PFSK-1 (cell line): ENCODE data around the gene PACS2.

Source experiments
- FOXP2 ChIP-seq: optimal IDR thresholded peaks from 2 replicates; pipeline ENCODE3; 2011; ENCODE audit warnings: borderline replicate concordance, control low read depth, inconsistent platforms; ENCODE audit not compliant: insufficient read depth; ENCODE audit errors: extremely low read length, extremely low read depth
- POLR2AphosphoS5 ChIP-seq: IDR thresholded peaks from 2 replicates; pipeline ENCODE4 v1.6.1; 2012; ENCODE audit warnings: low read depth, mild to moderate bottlenecking, control low read depth, low read length, moderate library complexity
- SIN3A ChIP-seq: IDR thresholded peaks from 2 replicates; pipeline ENCODE4 v1.6.1; 2012; ENCODE audit warnings: mild to moderate bottlenecking, low read length, moderate library complexity, borderline replicate concordance; ENCODE audit not compliant: insufficient read depth
- TAF1 ChIP-seq: IDR thresholded peaks from 2 replicates; pipeline ENCODE4 v1.6.1; 2012; ENCODE audit warnings: low read length, control low read depth, borderline replicate concordance; ENCODE audit not compliant: insufficient read depth
- TF ChIP-seq, protein P1 (sequence below), 2 experiments: IDR thresholded peaks; 2 replicates each; pipeline versions ENCODE4 v1.6.1 to v1.8.0; 2011 to 2012; ENCODE audit warnings: low read depth in 2 of 2, low read length in 2 of 2, control low read depth in 1 of 2, inconsistent platforms in 1 of 2, mild to moderate bottlenecking in 1 of 2, moderate library complexity in 1 of 2; ENCODE audit not compliant: insufficient read depth in 1 of 2

PACS2 gene

DNA sequence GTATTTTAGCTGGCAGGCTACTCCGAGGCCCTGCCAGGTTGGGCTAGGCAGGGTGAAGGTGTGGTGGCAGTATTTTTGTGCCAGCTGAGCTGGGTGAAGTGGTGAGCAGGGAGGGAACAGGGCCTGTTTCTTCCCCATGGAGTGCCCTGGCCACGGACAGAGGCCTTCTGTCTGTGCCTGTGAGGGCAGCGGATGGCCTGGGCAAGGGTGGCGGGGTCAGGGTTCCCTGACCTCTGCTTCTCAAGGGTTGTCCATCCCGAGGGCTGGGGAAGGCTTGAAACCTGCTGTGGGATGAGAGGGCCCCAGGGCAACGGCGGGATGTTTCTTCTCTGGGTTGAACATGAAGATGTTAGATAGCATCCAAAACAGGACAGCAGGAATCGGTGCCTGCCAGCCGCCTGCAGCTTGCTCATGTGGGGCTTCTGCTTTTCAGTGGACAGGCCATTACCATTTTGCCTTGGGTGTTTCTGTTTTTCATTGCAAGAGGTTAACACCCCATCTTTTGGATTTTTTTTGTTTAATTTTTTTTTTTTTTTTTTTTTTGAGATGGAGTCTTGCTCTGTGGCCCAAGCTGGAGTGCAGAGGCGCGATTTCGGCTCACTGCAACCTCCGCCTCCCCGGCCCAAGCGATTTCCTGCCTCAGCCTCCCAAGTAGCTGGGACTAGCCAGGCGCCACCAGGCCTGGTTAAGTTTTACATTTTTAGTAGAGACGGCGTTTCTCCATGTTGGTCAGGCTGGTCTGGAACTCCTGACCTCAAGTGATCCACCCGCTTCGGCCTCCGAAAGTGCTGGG lies 108.3 kb downstream of the PACS2 start:
- TF ChIP-seq POLR2AphosphoS5 (no peak), SIN3A (no peak), TAF1 (no peak), FOXP2 (no peak)
- TF ChIP-seq, protein P1, sequence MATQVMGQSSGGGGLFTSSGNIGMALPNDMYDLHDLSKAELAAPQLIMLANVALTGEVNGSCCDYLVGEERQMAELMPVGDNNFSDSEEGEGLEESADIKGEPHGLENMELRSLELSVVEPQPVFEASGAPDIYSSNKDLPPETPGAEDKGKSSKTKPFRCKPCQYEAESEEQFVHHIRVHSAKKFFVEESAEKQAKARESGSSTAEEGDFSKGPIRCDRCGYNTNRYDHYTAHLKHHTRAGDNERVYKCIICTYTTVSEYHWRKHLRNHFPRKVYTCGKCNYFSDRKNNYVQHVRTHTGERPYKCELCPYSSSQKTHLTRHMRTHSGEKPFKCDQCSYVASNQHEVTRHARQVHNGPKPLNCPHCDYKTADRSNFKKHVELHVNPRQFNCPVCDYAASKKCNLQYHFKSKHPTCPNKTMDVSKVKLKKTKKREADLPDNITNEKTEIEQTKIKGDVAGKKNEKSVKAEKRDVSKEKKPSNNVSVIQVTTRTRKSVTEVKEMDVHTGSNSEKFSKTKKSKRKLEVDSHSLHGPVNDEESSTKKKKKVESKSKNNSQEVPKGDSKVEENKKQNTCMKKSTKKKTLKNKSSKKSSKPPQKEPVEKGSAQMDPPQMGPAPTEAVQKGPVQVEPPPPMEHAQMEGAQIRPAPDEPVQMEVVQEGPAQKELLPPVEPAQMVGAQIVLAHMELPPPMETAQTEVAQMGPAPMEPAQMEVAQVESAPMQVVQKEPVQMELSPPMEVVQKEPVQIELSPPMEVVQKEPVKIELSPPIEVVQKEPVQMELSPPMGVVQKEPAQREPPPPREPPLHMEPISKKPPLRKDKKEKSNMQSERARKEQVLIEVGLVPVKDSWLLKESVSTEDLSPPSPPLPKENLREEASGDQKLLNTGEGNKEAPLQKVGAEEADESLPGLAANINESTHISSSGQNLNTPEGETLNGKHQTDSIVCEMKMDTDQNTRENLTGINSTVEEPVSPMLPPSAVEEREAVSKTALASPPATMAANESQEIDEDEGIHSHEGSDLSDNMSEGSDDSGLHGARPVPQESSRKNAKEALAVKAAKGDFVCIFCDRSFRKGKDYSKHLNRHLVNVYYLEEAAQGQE (IDR thresholded peaks at IDR 0.05; ENCODE audit: insufficient read depth in 1 of 2, low read depth in 2 of 2, low read length in 2 of 2) = no peak

DNA sequence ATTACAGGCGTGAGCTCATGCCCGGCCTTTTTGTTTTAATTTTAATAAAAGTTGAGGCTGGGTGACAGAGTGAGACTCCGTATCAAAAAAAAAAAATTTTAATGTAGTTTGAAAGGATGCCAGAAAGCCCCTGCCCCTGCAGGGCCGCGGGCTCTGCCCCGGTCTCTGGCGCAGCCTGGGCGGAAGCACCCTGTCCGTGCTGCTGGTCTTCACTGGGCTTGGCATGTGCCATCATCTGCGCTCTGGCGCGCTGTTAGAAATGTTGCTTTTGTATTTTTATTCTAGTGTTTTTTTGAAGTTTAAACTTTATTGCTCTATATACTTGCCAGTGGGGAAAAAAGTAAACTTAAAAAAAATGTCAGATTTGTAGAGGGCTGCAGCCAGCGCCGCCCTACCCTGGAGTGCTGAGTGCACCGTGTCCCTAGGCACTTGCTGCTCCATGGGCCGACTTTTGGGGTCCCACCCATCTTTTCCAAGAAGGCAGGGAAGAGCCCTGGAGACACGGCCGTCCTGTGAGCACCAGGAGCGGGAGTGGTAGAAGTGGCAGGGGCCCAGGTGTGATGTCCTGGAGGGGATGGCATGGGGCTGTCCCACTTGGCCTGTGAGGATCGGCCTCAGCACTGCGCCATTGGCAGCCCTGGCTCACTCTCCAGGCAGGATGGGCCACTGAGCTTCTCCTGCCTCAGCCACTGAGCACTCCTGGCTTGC lies 109.1 kb downstream of the PACS2 start:
- TF ChIP-seq SIN3A = no peak
- TF ChIP-seq TAF1 = no peak
- TF ChIP-seq, protein P1 (IDR thresholded peaks at IDR 0.05; ENCODE audit: insufficient read depth in 1 of 2, low read depth in 2 of 2, low read length in 2 of 2) = no peak
- no peak for TF ChIP-seq FOXP2

DNA sequence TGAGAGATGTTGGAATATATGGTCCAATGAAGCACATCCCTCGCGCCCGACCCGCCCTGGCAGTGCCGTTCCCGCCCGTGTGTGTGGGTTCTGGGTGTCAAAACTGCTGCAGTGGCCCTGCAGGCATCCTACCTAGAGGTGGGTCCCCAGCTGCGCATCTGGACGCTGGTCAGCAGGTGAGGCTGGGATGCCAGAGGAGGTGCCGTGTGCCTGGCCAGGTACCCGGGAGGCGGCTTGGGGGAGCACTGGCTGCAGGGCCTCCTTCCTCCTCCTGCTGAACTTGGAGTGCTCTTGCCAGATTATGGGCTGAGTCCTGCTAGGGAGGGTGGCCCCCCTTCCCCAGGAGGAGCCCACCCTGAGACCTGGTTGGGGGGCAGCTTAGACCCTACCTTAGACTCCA lies 110.3 kb downstream of the PACS2 start:
- TF ChIP-seq SIN3A (no peak), TAF1 (no peak), POLR2AphosphoS5 (no peak), FOXP2 (no peak)
- TF ChIP-seq, protein P1 (IDR thresholded peaks at IDR 0.05; ENCODE audit: insufficient read depth in 1 of 2, low read depth in 2 of 2, low read length in 2 of 2) = no peak

DNA sequence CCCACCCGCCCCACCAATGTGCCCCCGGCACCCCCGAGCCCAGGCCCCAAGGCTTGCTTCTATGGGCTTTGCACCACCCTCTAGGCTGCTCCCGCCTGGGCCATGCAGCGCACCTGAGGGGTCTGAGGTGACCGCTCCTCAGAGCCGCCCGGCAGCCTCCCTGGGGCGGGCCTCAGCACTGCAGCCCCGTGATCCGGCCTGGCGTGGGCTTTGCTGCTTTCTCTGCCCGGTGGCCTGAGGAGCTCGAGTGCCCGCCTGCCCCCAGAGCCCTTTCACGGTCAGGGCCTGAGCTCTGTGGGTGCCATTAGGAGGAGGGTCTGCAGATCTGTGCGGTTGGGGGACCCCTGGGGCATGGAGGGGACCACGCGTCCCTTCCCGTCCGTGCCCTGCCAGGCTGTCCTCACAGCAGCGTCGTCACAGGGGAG lies 111.3 kb downstream of the PACS2 start:
- TF ChIP-seq FOXP2 (no peak), POLR2AphosphoS5 (no peak), TAF1 (no peak), SIN3A (no peak)
- TF ChIP-seq, protein P1 (IDR thresholded peaks at IDR 0.05; ENCODE audit: insufficient read depth in 1 of 2, low read depth in 2 of 2, low read length in 2 of 2) = no peak
